SK-N-SH (cell line): ENCODE measurements around the gene SLC17A7. TPM values are rescaled to one million over a fixed set of nuclear protein-coding genes. Genes with fewer than 3 reads are reported as not detected.

Source experiments
- CTCF ChIA-PET: fragments of 300-600, 350-600 bp; formaldehyde crosslinking; extraction: SDS; loops from one replicate; lab custom pipeline; 2021; lab: Yijun Ruan, JAX
- POLR2A ChIA-PET: fragments of 350-600 bp; sonication (Branson Sonifier 250); formaldehyde crosslinking; extraction: SDS; loops from one replicate; lab custom pipeline; 2020; ENCODE audit warnings: antibody characterized with exemption, inconsistent platforms; lab: Yijun Ruan, JAX
- DNase-seq: peaks from one replicate; pipeline ENCODE4 v3.0.0; 2012
- H2AFZ ChIP-seq: fragments of 200-600 bp; sonication (generic); 2 replicates; pipeline ENCODE4 v1.8.1; 2016; ENCODE audit warnings: antibody characterized with exemption, mild to moderate bottlenecking, low read depth
- H3F3A ChIP-seq: fragments of 200-600 bp; sonication (generic); replicated peaks from 2 replicates; pipeline ENCODE3; 2016; ENCODE audit warnings: antibody characterized with exemption, mild to moderate bottlenecking; ENCODE audit not compliant: insufficient read depth
- H3K27ac ChIP-seq, 2 experiments: fragments of 200-500 bp in 1 of 2; fragments of 200-600 bp in 1 of 2; sonication (Bioruptor generic) in 1 of 2; sonication (generic), shearing (Covaris generic) in 1 of 2; 2 replicates each; pipeline versions ENCODE4 v1.5.1 to v1.6.1; 2014 to 2016; ENCODE audit warnings: low read depth in 2 of 2, inconsistent platforms in 1 of 2, low read length in 1 of 2, mild to moderate bottlenecking in 1 of 2, mixed read lengths in 1 of 2
- H3K27me3 ChIP-seq: fragments of 200-600 bp; sonication (generic), shearing (Covaris generic); 2 replicates; pipeline ENCODE4 v1.6.1; 2016; ENCODE audit warnings: mixed run types; ENCODE audit not compliant: insufficient read depth
- H3K36me3 ChIP-seq, 2 experiments: fragments of 200-500 bp in 1 of 2; fragments of 200-600 bp in 1 of 2; sonication (Bioruptor generic) in 1 of 2; sonication (generic) in 1 of 2; replicated peaks in 1 of 2; 2 replicates each; pipeline versions ENCODE3 to v1.5.1; 2014 to 2016; ENCODE audit warnings: low read length in 1 of 2, mild to moderate bottlenecking in 1 of 2; ENCODE audit not compliant: insufficient read depth in 2 of 2, control insufficient read depth in 1 of 2
- H3K4me1 ChIP-seq, 2 experiments: fragments of 200-500 bp in 1 of 2; fragments of 200-600 bp in 1 of 2; sonication (Bioruptor generic) in 1 of 2; sonication (generic), shearing (Covaris generic) in 1 of 2; 2 replicates each; pipeline versions ENCODE4 v1.5.1 to v1.6.1; 2014 to 2016; ENCODE audit warnings: low read depth in 1 of 2, low read length in 1 of 2, mixed run types in 1 of 2; ENCODE audit not compliant: insufficient read depth in 2 of 2, control insufficient read depth in 1 of 2
- H3K4me2 ChIP-seq: fragments of 200-600 bp; sonication (generic), shearing (Covaris generic); 2 replicates; pipeline ENCODE4 v1.6.1; 2017; ENCODE audit warnings: mixed run types
- H3K4me3 ChIP-seq, 2 experiments: fragments of 200-500 bp in 1 of 2; fragments of 200-600 bp in 1 of 2; sonication (Bioruptor generic) in 1 of 2; sonication (generic), shearing (Covaris generic) in 1 of 2; 2 replicates each; pipeline versions ENCODE4 v1.5.1 to v1.8.1; 2014 to 2016; ENCODE audit warnings: low read depth in 2 of 2, inconsistent platforms in 1 of 2, low read length in 1 of 2, mild to moderate bottlenecking in 1 of 2, mixed read lengths in 1 of 2, moderate library complexity in 1 of 2
- H3K79me2 ChIP-seq: fragments of 200-600 bp; sonication (generic); 2 replicates; pipeline ENCODE4 v1.8.1; 2017; ENCODE audit warnings: mild to moderate bottlenecking; ENCODE audit not compliant: insufficient read depth
- H3K9ac ChIP-seq: fragments of 200-600 bp; sonication (generic); 2 replicates; pipeline ENCODE4 v1.6.1; 2017; ENCODE audit warnings: mixed run types
- H3K9me2 ChIP-seq: fragments of 200-600 bp; sonication (generic); 2 replicates; pipeline ENCODE4 v1.6.1; 2017; ENCODE audit warnings: mixed run types
- H3K9me3 ChIP-seq: fragments of 200-600 bp; sonication (generic); 2 replicates; pipeline ENCODE4 v1.6.1; 2017; ENCODE audit warnings: mixed run types, mild to moderate bottlenecking, moderate library complexity
- H4K20me1 ChIP-seq: fragments of 200-600 bp; sonication (generic); 2 replicates; pipeline ENCODE4 v1.6.1; 2017; ENCODE audit warnings: mild to moderate bottlenecking, mixed run types; ENCODE audit not compliant: insufficient read depth
- CHD2 ChIP-seq: fragments of 150-350 bp; IDR thresholded peaks from 2 replicates; pipeline ENCODE4 v1.6.1; 2018; ENCODE audit warnings: low read length; ENCODE audit not compliant: partially characterized antibody
- CTCF ChIP-seq: fragments of 200-600 bp; sonication (generic); IDR thresholded peaks from 2 replicates; pipeline ENCODE4 v1.6.1; 2017; ENCODE audit warnings: antibody characterized with exemption, mild to moderate bottlenecking, moderate library complexity
- ELF1 ChIP-seq: IDR thresholded peaks from 2 replicates; pipeline ENCODE4 v1.4.0; 2012
- FOSL2 ChIP-seq: IDR thresholded peaks from 2 replicates; pipeline ENCODE4 v1.4.0; 2012; ENCODE audit warnings: low read depth, mild to moderate bottlenecking, moderate library complexity, borderline replicate concordance
- GABPA ChIP-seq: IDR thresholded peaks from 2 replicates; pipeline ENCODE4 v1.4.0; 2012; ENCODE audit warnings: low read depth, mild to moderate bottlenecking
- IRF3 ChIP-seq: fragments of 150-350 bp; IDR thresholded peaks from 2 replicates; pipeline ENCODE4 v1.6.1; 2016; ENCODE audit warnings: mild to moderate bottlenecking, low read depth, low read length
- MAX ChIP-seq: IDR thresholded peaks from 2 replicates; pipeline ENCODE4 v1.4.0; 2012; ENCODE audit warnings: low read depth
- MEF2A ChIP-seq: IDR thresholded peaks from 2 replicates; pipeline ENCODE4 v1.4.0; 2012; ENCODE audit warnings: low read depth, borderline replicate concordance
- NRF1 ChIP-seq: IDR thresholded peaks from 2 replicates; pipeline ENCODE4 v1.6.1; 2012; ENCODE audit warnings: low read depth, mild to moderate bottlenecking, low read length
- RAD21 ChIP-seq: IDR thresholded peaks from 2 replicates; pipeline ENCODE4 v1.6.1; 2012; ENCODE audit warnings: mild to moderate bottlenecking, low read length
- REST ChIP-seq: IDR thresholded peaks from 2 replicates; pipeline ENCODE4 v1.6.1; 2012; ENCODE audit warnings: mild to moderate bottlenecking, low read depth, low read length, moderate library complexity
- RFX5 ChIP-seq: IDR thresholded peaks from 2 replicates; pipeline ENCODE4 v1.6.1; 2012; ENCODE audit warnings: mild to moderate bottlenecking, improper control_type of control experiment, low read length
- SIN3A ChIP-seq: IDR thresholded peaks from 2 replicates; pipeline ENCODE4 v1.6.1; 2012; ENCODE audit warnings: low read depth, mild to moderate bottlenecking, low read length, moderate library complexity, borderline replicate concordance
- SMC3 ChIP-seq: IDR thresholded peaks from 2 replicates; pipeline ENCODE4 v1.6.1; 2012; ENCODE audit warnings: low read depth, low read length, improper control_type of control experiment
- TEAD4 ChIP-seq: IDR thresholded peaks from 2 replicates; pipeline ENCODE4 v1.4.0; 2012; ENCODE audit warnings: mild to moderate bottlenecking, borderline replicate concordance; ENCODE audit not compliant: insufficient read depth
- ZBTB33 ChIP-seq: IDR thresholded peaks from 2 replicates; pipeline ENCODE4 v1.4.0; 2012; ENCODE audit warnings: low read depth, borderline replicate concordance
- WGBS: methylation state at CpG from one replicate; pipeline ENCODE4 v1.1.6; 2017; ENCODE audit warnings: low lambda C conversion rate; 5-methylcytosine and 5-hydroxymethylcytosine counted together
- polyA plus RNA-seq, 3 experiments: library from polyadenylated mRNA; depleted of rRNA; stranded (reverse); fragments of >200 nt; gene quantifications; 2 replicates each; pipeline ENCODE4 v1.2.3, GENCODE V29; 2012

Gene SLC17A7
- polyA plus RNA-seq, 1 of the 3 experiments (the other 2 are of a cell fraction) = 0.59 TPM

- DNase-seq = peak; percentile 91
- Histone ChIP-seq H3K79me2 (peaks cover 2% of the 10 kb centered on the region; the same call in 1 of the 2 replicates), H4K20me1 (no peaks in the 10 kb centered on the region; the same call in 1 of the 2 replicates), H3K4me2 (peak overlapping the region; percentile 96), H3F3A (peaks cover 23% of the 10 kb centered on the region), H3K27me3 (peaks cover 33% of the 10 kb centered on the region), H3K4me1 (peaks cover 0 to 22% of the 10 kb centered on the region in 2 experiments; a peak in 1 of 4 replicates), H3K9me2 (no peaks in the 10 kb centered on the region), H3K27ac (peak overlapping the region; percentile 54 to 79), H3K4me3 (peak overlapping the region; percentile 62 to 66), H3K9me3 (no peaks in the 10 kb centered on the region), H3K36me3 (peaks cover 1 to 7% of the 10 kb centered on the region in 2 experiments), H3K9ac (peak overlapping the region; percentile 57; the same call in 1 of the 2 replicates), H2AFZ (peak overlapping the region; percentile 98)
- POLR2A ChIA-PET = interaction anchor here (1.4 kb wide), 1 partner anchor 8 kb away, joined by 4 read pairs; the partner anchor contains the start of gene PIH1D1
- CTCF ChIA-PET = interaction anchor here (0.5 to 11.2 kb wide), 24 partner anchors 8 to 1273 kb away, joined by 3 to 149 read pairs (median 4); partner anchors contain the start of genes CGB7, DKKL1, KASH5 and PIH1D1
- under 1% methylated on average over 30 of the region's 47 CpGs for WGBS
- peak; percentile 53; the same call in 1 of the 2 replicates for TF ChIP-seq SIN3A
- TF ChIP-seq MAX = peak; percentile 49; the same call in 1 of the 2 replicates
- TF ChIP-seq RAD21 = peak; percentile 66
- TF ChIP-seq MEF2A = no peak
- peak; percentile 32; the same call in 1 of the 2 replicates for TF ChIP-seq ELF1
- 0 out of 2 replicates have a peak, but pooled peaks have one; percentile 3 for TF ChIP-seq REST
- peak; percentile 91 for TF ChIP-seq CTCF
- TF ChIP-seq IRF3 = no peak
- TF ChIP-seq RFX5 = no peak
- peak; percentile 89 for TF ChIP-seq CHD2
- peak; percentile 50 for TF ChIP-seq GABPA
- TF ChIP-seq NRF1 = peak; percentile 29; the same call in 1 of the 2 replicates
- peak; percentile 87 for TF ChIP-seq SMC3
- no peak for TF ChIP-seq TEAD4
- peak; percentile 72; the same call in 1 of the 2 replicates for TF ChIP-seq ZBTB33
- TF ChIP-seq FOSL2 = no peak
Observed at GRCh38 chr19:49443366-49444099, 2.2 kb upstream of the SLC17A7 start.
